ENCODE measurements around the gene C16orf74.

The C16orf74 gene

DNA sequence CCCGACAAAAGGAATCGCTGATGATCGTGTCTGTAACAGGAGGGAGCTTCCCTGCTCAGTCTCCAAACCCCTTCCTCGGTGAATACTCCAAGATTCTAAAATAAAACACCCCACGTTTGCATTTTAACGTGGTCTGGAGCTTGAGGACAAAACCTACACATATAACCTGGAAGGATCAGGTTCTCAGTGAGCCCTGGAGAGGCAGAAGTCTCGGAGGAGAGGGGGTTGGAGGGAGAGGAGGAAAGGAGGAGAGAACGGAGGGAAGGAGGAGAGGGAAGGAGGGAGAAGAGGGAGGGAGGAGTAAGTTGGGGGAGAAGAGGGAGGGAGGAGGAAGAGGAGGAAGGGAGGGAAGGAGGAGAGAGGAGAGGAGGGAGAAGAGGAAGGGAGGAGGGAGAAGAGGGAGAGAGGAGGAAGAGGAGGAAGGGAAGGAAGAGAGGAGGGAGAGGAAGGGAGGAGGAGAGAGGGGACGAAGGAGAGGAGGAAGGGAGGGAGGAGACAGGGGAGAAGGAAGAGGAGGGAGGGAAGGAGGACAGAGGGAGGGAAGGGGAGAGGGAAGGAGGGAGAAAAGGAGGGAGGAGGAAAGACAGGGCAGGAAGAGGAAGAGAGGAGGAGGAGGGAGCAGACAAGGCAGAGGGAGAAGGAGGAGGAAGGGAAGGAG lies 34.7 kb downstream of the C16orf74 start:
- DNase-seq = no peak

GRCh38 chr16:85715169-85716021 lies 35.5 kb downstream of the C16orf74 start:
- peak; percentile 43 for DNase-seq

DNA sequence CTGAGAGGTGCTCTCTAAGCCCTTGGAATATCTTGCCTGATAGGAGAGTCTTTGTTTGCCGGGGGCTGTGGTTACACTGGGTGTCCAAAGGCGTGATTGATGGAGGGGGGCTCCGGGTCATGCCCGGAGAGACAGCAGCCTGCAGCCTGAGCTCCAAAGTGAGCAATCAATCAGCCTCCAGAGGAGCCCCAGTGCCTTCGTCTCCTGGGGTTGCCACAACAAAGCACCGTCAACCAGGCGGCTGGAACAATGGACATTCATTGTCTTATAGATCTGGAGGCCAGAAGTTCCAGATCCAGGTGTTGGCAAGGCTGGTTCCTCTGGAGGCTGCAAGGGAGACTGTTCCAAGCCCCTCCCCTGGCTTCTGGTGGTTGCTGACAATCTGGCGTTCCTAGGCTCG lies 38.1 kb downstream of the C16orf74 start:
- DNase-seq = no peak

DNA sequence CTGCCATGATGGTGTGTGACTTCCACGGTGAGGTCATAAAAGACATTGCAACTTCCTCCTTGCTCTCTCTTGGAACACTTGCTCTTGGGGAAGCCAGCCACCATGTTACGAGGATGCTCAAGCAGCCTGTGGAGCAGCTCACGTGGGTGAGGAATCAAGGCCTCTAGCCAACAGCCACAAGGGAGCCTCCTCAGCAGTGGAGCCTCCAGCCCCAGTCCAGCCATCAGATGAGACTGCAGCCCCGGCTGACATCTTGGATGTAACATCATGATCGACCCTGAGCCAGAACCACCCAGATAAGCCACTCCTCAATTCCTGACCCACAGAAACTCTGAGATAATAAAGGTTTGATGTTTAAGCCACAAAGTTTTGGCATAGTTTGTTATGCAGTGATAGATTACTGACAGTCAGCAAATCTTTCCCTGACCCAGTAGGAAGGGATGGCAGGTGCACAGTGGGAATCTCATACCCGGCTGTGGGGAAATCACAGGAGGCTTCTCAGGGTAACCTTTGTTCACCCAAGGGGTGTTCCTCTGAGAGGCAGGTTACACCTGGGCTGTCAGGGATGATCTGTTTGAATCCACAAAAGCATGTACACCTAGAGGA lies 38.8 kb downstream of the C16orf74 start:
- DNase-seq = no peak

GRCh38 chr16:85710732-85711131 lies 40.2 kb downstream of the C16orf74 start:
- DNase-seq = no peak

DNA sequence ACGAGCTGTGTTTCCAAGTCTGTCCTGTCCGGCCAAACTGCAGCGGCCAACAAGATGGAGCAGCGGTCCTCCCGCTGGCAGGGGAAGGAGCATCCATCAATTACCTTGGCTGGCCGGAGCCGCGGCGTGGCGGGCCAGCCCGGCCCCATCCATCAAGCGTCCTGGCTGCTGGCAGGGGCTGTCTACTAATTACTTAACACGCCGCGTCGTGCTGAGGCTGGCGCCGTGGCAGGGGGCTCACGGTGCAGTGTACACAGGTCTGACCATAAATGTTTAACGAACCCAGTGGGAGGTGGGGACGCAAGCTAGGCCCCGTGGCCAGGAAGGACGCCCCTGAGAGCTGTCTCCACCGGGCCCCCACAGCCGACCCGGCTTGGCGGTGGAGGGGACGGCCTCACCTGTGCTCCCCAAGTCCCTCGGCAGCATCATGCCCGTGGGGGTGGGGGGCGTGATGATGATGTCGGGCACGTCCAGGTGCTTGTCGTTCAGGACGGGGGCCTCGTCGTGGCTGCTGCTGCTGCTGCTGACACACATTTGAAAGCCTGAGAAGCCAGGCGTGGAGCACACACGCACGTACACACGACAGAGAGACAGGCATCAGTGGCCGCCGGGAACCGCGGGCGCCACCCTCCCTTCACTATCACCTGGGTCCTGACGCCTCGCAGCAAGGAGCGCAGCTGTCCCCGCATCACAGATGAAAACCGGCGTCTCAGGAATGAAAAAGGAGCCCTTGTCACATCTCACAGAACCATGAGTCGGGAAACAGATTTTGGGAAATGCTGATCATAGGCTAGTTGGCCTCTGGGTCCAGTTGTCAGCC lies 40.9 kb downstream of the C16orf74 start:
- DNase-seq = no peak

- DNase-seq = no peak
Observed at GRCh38 chr16:85708338-85708737, 42.6 kb downstream of the C16orf74 start.

GRCh38 chr16:85707528-85708095 lies 43.3 kb downstream of the C16orf74 start:
- no peak for DNase-seq

GRCh38 chr16:85706449-85707034 lies 44.4 kb downstream of the C16orf74 start:
- no peak for DNase-seq

DNA sequence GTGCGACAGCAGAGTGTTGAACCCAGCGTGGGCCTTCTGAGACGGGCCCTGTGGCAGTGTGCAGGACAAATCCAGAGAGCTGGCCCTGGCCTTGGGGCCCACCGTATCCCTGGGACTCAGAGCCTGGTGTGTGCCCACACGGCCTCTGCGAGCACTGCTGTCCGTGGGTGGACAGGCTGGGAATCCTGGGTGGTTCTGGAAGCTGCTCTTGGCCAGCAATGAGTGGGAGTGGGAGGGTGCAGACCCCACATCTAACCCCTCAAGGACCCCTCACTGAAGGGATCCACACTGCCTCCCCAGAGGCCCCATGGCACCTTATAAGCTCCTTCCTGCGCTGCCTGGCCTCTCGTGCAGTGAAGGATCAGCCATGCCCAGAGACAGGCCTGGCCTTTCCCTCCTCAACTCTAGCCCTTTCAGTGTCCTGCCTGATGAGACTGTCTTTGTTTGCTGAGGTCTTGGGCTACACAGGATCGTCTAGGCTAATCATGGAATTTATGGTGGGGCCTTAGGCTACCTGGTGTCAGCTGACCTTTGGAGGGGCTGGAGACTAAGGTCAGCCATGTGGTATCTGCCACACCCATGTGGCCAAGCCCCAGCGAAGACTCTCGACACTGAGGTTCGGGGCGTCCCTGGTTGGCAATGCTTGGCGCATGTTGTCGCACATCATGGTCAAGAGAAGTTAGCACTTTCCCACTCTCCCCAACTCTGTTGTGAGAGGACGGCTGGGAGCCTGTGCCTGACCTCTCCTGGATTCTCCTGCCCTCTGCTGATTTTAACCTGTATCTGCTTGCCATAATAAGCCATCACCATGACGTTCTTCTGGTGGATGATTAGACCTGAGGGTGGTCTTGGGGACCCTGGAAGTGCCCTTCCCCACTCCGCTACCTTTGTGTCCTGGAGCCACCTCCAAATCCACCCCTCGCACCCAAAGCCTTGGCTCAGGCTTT lies 45.7 kb downstream of the C16orf74 start:
- DNase-seq = no peak

DNA sequence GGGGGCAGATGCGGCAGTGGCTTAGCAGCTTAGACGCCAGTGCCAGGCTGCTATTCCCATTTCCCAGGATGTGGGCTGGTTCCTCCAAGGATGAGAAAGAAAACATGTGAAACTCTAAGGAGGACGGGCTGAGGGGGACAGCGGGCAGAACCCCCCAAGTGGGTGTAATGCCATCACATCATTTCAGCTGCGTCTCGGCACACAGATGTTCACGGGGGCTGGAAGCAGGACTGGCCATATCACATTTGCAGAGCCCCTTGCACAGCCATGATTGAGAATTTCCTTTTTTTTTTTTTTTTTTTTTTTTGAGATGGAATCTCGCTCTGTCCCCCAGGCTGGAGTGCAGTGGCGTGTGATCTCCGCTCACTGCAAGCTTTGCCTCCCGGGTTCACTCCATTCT lies 46.9 kb downstream of the C16orf74 start:
- no peak for DNase-seq

DNA sequence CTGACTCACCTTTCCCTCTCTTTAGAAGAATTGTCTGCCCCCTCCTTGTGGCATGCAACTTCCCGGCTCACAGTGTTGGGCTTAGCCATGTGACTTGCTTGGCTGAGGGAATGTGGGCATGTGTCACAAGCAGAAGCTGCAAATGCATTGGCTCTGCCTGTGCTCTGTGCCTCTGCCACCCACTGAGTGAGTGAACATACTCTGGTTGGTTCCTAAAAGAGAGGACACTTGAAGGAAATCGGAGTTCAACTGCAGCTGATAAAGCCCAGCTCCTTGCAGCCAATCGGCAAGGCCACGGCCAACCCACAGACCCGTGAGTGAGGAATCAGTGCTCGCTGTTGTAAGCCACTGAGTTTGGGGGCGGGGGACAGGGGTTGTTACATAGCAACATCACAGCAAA lies 51.3 kb downstream of the C16orf74 start:
- peak; percentile 30 for DNase-seq

DNA sequence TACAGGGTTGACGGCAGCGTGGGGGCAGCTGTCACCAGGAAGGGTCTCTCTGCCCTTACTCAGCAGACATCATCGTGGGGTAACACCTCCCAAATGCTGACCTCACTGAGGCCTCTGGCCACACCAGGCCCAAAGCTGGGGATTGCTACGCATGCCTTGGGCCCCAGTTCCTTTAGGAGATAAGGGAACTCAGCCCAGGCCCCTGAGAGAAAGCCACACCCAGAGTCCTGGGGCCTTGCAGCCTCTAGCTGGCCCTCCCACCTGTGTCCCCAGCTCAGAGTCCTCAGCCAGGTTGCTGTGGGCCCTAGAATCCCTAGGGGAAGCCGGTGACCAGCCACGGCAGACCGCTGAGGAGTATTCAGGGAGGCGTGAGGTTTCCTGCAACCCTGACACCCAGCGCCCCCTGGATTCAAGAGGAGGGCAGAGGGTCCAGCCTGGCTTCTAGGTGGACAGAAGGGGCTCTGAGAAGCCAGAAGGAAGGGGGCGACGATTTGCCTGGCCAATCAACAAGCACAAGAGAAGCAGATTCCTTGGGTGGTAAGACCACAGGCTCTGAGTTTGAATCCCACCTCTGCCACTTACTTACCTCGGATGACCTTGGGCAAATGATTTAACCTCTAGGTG lies 51.8 kb downstream of the C16orf74 start:
- no peak for DNase-seq

GRCh38 chr16:85698459-85698891 lies 52.4 kb downstream of the C16orf74 start:
- no peak for DNase-seq

DNA sequence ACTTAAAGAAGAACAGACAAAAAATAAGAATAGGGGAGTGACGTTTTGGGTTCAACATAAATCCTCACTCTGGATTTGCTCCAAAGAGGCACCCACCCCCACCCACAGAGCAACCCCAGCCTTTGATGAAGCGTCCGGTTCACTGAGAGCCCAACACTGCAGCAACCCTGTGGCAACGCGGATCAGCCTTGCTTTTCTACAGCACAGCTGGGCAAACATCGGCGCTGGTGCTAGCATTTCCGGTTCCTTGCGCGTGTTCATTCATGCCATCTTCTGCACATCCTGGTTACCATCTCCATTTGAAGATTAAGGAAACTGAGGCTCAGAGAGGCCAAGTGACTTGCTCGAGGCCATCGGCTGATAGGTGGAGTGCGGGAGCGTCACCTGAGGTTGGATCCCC lies 53.5 kb downstream of the C16orf74 start:
- no peak for DNase-seq

GRCh38 chr16:85696781-85697180 lies 54.1 kb downstream of the C16orf74 start:
- DNase-seq = no peak

DNA sequence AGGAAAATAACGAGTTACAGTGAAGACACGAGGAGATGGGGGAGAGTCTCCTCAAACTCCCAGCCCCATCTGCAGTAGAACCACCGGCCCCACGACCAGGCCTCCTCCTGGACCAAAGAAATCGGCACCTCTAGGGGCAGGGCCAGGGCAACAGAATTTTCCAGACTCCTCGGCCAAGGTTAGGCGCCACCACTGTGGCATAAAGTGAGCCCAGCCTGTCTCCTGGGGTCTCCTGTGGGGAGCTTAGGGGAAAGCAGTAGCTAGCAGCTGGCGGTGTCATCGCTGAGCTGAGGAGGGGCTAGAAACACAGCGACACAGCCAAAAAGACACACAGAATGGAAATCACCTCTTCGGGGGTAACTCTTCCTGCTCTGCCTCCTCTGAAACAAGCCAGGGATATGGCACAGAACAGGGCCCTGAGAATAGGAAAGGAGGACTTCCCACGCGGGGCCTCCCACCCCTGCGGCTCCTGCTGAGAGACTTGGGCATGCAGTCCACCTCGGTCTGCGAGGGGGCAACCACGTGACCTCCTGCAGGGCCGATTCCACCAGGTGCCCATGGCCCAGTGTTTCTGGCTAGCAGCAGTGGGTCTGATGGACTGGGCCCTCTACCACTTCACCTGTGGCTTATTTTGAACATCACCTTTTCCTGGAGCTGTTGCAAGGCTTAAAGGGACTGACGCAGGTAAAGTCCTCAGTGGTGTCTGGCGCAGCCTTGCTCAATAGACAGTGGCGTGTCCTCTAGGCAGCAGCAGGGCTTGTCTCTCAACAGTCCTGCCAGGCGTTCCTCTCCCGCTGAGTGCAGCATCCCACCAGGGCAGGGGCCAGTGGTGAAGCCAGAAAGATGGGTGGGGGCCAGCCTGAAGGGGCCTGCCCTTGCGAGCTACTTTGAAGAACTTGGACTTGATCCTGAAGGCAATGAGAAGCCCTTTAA lies 55.4 kb downstream of the C16orf74 start:
- DNase-seq = no peak

DNA sequence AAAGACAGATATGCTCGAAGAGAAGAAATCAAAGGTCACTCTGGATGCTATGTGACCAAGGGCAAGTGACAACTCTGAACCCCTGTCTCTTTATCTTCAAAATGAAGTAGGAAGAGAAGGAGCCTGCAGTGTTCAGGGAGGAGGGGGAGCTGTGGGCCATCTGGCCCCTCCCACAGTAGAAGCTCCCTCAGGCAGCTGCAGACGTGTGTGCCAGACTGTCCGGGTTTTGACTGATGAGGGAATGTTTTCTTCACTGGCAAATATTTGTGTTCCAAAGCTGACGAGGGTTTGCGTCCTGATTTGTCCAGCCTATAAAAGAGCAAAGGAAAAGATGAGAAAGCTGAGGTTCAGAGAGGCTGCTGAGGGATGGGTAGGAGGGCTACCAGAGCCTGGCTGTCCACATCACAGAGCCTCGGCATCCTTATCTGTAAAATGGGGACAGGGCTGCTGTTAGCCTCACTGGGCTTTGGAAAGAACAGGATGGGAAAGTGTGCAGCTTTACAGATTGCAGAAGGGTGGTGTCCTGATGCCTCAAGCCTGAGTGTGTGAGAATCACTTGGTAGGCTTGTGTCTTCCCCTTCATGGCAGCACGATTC lies 60.3 kb downstream of the C16orf74 start:
- DNase-seq = no peak

DNA sequence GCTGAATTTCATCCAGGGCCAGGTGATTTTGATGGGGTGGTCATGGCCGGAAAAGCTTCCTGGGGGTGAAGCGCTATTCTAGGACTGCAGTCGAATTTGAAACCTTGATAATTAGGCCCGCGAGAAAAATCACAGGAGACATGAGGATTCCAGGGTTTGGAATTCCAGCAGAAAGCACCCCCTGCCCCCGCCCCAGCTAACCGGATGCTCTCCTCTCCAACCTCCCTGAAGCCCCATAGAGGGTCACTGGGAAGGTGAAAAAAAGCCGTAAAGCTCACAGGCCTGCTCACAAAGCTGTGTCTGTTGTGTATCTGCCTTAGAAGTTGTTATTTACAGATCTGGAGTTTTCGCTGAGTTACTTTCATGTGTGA lies 61.0 kb downstream of the C16orf74 start:
- no peak for DNase-seq

All from fibroblast of skin of right quadriceps (primary cell).